ENCODE results near the gene WFDC1. TPM values are rescaled to one million over a fixed set of nuclear protein-coding genes. Genes with fewer than 3 reads are reported as not detected.
"Not testable (repeated sequence)": the region's sequence is repeated elsewhere in the genome, so short reads cannot be mapped to it uniquely, and the experiment has no call there.

WFDC1 gene
- total and polyA plus RNA-seq, 2 donors: 0.52 to 7.4 TPM

DNA sequence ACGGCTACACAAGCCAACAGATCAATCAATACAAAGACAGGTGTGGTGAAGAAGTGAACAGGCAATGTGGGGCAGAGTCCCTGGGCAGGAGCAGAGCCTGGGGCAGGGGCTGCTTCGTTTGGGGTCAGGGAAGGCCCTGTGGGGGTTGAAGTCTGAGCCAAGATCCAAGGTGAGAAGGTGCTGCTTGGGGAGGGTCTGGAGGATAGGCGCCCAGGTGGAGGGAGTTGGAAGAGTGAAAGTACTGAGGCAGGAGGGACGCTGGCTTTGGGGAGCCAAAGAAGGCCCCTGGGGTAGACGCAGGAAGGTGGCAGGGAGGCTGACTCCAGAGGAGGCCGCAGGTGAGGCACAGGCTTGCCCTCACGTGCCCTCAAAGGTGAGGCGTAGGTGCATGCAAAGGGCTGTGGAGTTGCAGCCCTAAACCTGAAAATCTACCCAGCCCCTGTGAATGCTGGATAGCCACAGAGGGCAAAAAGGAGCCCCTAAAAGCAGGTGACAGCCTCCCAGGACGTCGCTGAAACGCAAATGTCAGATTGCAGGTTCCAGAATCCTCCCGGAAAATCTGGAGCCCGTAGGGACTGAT, 33.3 kb downstream of the WFDC1 start:
- 93% methylated on average over 13 of the region's 13 CpGs for WGBS
- Histone ChIP-seq H3K4me3 (ENCODE audit: low read length in 2 of 2) (no peak overlapping the region), H3K27me3 (ENCODE audit: control insufficient read depth in 2 of 2, insufficient read depth in 1 of 2, low read length in 1 of 2) (no peaks in the 10 kb centered on the region), H3K27ac (ENCODE audit: low read depth in 1 of 2, low read length in 1 of 2) (no peak overlapping the region), H3K9me3 (ENCODE audit: control insufficient read depth in 2 of 2, insufficient read depth in 1 of 2, low read length in 1 of 2) (no peaks in the 10 kb centered on the region), H3K4me1 (ENCODE audit: control insufficient read depth in 2 of 2, insufficient read depth in 2 of 2, low read length in 2 of 2) (no peaks in the 10 kb centered on the region), H3K36me3 (ENCODE audit: control insufficient read depth in 2 of 2, insufficient read depth in 2 of 2, low read length in 1 of 2) (no peaks in the 10 kb centered on the region)
- DNase-seq (ENCODE audit: low read depth in 6 of 9, low spot score in 9 of 9): no peak

DNA sequence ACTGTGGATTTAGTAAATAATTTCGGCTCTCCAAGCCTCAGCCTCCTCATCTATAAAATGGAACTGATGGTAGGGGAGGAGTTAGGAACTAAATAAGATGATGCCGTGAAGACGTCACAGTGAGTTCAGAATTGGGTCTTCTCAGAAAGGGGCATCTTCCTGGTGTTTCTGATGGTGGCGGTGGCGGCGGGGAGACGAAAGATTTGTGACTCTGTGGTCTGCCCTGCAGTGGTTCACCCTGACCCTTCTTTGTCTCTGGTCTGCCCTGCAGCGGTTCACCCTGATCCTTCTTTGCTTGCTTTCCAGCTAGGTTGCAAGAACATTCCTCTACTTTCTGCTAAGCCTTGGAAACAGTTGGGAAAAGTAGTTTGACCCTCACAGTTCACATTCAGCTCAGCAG, 34.3 kb downstream of the WFDC1 start:
- H3K9me3 ChIP-seq (ENCODE audit: control insufficient read depth in 2 of 2, insufficient read depth in 1 of 2, low read length in 1 of 2): no peaks in the 10 kb centered on the region
- H3K27me3 ChIP-seq (ENCODE audit: control insufficient read depth in 2 of 2, insufficient read depth in 1 of 2, low read length in 1 of 2): no peaks in the 10 kb centered on the region
- DNase-seq (ENCODE audit: low read depth in 6 of 9, low spot score in 9 of 9): no peak
- no peaks in the 10 kb centered on the region for H3K4me1 ChIP-seq (ENCODE audit: control insufficient read depth in 2 of 2, insufficient read depth in 2 of 2, low read length in 2 of 2)
- no peaks in the 10 kb centered on the region for H3K36me3 ChIP-seq (ENCODE audit: control insufficient read depth in 2 of 2, insufficient read depth in 2 of 2, low read length in 1 of 2)
- no peak overlapping the region for H3K27ac ChIP-seq (ENCODE audit: low read depth in 1 of 2, low read length in 1 of 2)
- no peak overlapping the region for H3K4me3 ChIP-seq (ENCODE audit: low read length in 2 of 2)
- WGBS: 95% methylated on average over 8 of the region's 8 CpGs

DNA sequence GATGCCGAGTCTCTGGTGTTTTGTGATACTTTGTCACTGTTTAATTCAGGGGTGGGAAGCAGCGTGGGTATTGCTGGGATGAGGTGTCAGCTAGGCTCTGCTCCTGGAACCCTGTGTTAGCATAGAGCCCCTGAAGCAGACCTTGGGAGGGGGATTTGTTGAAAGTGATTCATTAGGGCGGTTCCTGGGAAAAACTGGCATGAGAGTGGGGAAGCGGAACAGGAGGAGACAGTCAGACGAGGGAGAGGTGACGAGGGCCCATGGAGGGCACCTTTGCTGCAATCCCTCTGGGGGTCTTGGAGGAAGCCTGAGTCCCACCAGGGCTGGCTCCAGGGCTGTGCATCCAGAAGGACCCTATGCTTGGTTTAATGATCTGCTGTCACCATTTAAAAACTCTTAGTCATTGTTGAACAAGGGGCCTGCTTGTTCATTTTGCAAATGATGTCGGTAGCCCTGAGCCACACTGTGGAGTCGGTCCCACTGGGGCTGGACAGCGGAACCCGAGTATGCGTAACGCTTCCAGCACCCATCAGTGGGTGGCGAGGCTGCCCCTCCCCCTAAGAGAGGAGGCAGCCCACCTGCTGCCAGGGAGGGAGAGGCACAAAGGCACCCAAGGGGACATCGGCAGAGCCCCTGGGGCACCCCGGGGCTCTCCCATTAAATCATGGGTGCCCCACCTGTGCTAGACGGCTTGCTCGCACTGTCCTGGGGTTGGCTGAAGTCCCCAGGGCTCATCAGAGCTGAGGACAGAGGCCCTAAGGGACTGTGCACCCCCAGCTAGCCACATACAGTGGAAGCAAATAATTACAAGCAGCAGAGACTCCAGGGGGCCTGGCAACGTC, 35.4 kb downstream of the WFDC1 start:
- DNase-seq (ENCODE audit: low read depth in 6 of 9, low spot score in 9 of 9): no peak
- H3K4me3 ChIP-seq (ENCODE audit: low read length in 2 of 2): no peak overlapping the region
- H3K27ac ChIP-seq (ENCODE audit: low read depth in 1 of 2, low read length in 1 of 2): no peak overlapping the region
- no peaks in the 10 kb centered on the region for H3K9me3 ChIP-seq (ENCODE audit: control insufficient read depth in 2 of 2, insufficient read depth in 1 of 2, low read length in 1 of 2)
- 91% methylated on average over 18 of the region's 18 CpGs for WGBS
- H3K27me3 ChIP-seq (ENCODE audit: control insufficient read depth in 2 of 2, insufficient read depth in 1 of 2, low read length in 1 of 2): no peaks in the 10 kb centered on the region
- no peaks in the 10 kb centered on the region for H3K36me3 ChIP-seq (ENCODE audit: control insufficient read depth in 2 of 2, insufficient read depth in 2 of 2, low read length in 1 of 2)
- no peaks in the 10 kb centered on the region for H3K4me1 ChIP-seq (ENCODE audit: control insufficient read depth in 2 of 2, insufficient read depth in 2 of 2, low read length in 2 of 2)

DNA sequence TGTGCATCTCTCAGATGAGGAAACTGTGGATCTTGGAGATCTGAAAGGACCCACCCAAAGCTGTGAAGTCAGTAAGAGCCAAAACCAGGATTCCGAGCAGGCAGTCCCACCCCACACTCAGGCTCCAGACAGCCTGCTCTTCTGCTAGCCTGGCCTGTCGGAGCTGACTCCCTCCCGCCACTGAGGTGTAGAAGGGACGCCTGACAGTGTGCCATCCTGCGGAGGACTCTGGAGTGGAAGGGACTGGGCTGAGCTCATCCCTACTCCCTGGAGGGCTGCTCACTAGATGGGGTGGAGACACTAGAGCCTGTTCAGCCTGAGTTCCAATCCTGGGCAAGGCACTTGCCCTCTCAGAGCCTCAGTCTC, 36.0 kb downstream of the WFDC1 start:
- no peaks in the 10 kb centered on the region for H3K36me3 ChIP-seq (ENCODE audit: control insufficient read depth in 2 of 2, insufficient read depth in 2 of 2, low read length in 1 of 2)
- H3K9me3 ChIP-seq (ENCODE audit: control insufficient read depth in 2 of 2, insufficient read depth in 1 of 2, low read length in 1 of 2): no peaks in the 10 kb centered on the region
- DNase-seq (ENCODE audit: low read depth in 6 of 9, low spot score in 9 of 9): no peak
- H3K4me3 ChIP-seq (ENCODE audit: low read length in 2 of 2): no peak overlapping the region
- 97% methylated on average over 5 of the region's 5 CpGs for WGBS
- no peaks in the 10 kb centered on the region for H3K27me3 ChIP-seq (ENCODE audit: control insufficient read depth in 2 of 2, insufficient read depth in 1 of 2, low read length in 1 of 2)
- H3K27ac ChIP-seq (ENCODE audit: low read depth in 1 of 2, low read length in 1 of 2): no peak overlapping the region
- H3K4me1 ChIP-seq (ENCODE audit: control insufficient read depth in 2 of 2, insufficient read depth in 2 of 2, low read length in 2 of 2): no peaks in the 10 kb centered on the region

DNA sequence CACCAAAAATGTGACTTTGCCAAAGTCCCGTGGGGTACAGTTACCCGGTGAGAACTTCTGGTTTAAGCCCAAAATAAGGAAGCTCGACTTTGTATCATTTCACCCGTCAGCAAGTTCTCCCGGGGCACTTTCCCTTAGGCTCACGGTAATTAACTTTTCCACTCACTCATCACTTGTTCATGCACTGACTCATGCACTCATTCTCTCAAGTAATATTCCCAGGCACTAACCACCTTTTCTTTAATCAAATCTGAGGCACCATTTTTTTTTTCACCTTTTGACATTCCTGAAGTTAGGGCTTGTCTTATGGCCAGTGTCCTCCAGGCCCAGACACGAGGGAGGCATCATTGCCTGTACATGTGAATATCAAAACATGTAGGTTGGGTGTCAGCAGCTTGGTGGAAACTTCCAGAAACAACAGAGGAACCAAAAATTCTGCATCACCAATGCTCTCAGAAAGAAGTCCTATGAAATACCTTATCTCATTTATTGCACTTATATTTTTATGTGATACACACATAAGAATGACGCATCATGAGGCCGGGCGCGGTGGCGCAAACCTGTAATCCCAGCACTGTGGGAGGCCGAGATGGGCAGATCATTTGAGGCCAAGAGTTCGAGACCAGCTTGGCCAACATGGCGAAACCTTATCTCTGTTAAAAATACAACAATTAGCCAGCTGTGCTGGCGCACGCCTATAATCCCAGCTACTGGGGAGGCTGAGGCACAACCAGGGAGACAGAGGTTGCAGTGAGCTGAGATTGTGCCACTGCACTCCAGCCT, 37.5 kb downstream of the WFDC1 start:
- Histone ChIP-seq H3K27ac (ENCODE audit: low read depth in 1 of 2, low read length in 1 of 2) (no peak overlapping the region), H3K4me3 (ENCODE audit: low read length in 2 of 2) (no peak overlapping the region), H3K9me3 (ENCODE audit: control insufficient read depth in 2 of 2, insufficient read depth in 1 of 2, low read length in 1 of 2) (no peaks in the 10 kb centered on the region), H3K36me3 (ENCODE audit: control insufficient read depth in 2 of 2, insufficient read depth in 2 of 2, low read length in 1 of 2) (no peaks in the 10 kb centered on the region), H3K4me1 (ENCODE audit: control insufficient read depth in 2 of 2, insufficient read depth in 2 of 2, low read length in 2 of 2) (no peaks in the 10 kb centered on the region), H3K27me3 (ENCODE audit: control insufficient read depth in 2 of 2, insufficient read depth in 1 of 2, low read length in 1 of 2) (no peaks in the 10 kb centered on the region)
- 93% methylated on average over 17 of the region's 17 CpGs for WGBS
- no peak for DNase-seq (ENCODE audit: low read depth in 6 of 9, low spot score in 9 of 9)

DNA sequence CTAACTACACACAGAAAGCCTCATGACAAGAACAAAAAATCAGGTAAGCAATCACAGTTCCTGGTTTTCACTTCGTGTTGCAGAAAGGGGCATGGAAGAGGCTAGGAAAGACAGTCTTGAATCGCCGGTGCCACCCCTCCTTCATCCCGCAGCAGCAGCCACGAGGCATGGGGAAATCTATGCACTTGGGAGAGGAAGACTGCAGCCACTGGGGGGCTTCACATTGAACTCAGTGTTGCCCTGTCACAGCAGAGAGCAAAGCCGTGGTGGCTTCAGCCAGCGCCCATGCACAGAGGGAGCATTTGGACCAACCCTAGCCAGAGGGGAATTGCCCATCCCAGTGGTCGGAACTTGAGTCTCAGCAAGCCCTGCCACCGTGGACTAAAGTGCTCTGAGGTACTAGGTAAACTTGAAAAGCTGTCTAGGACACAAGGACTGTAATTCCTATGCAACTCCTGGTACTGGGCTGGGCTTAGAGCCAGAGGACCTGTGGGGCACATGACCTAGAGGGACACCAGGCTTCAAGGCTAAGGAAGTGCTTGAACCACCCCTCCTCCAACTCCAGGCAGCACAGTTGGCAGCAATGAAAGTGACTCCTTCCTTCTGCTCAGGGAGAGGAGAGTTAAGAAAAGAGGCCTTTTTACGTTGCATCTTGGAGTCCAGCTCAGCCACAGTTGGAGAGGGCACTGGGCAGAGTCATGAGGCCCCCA, 38.5 kb downstream of the WFDC1 start:
- Histone ChIP-seq H3K4me3 (ENCODE audit: low read length in 2 of 2) (no peak overlapping the region), H3K27me3 (ENCODE audit: control insufficient read depth in 2 of 2, insufficient read depth in 1 of 2, low read length in 1 of 2) (no peaks in the 10 kb centered on the region), H3K4me1 (ENCODE audit: control insufficient read depth in 2 of 2, insufficient read depth in 2 of 2, low read length in 2 of 2) (no peaks in the 10 kb centered on the region), H3K36me3 (ENCODE audit: control insufficient read depth in 2 of 2, insufficient read depth in 2 of 2, low read length in 1 of 2) (no peaks in the 10 kb centered on the region), H3K9me3 (ENCODE audit: control insufficient read depth in 2 of 2, insufficient read depth in 1 of 2, low read length in 1 of 2) (no peaks in the 10 kb centered on the region), H3K27ac (ENCODE audit: low read depth in 1 of 2, low read length in 1 of 2) (no peak overlapping the region)
- 88% methylated on average over 10 of the region's 10 CpGs for WGBS
- no peak for DNase-seq (ENCODE audit: low read depth in 6 of 9, low spot score in 9 of 9)

DNA sequence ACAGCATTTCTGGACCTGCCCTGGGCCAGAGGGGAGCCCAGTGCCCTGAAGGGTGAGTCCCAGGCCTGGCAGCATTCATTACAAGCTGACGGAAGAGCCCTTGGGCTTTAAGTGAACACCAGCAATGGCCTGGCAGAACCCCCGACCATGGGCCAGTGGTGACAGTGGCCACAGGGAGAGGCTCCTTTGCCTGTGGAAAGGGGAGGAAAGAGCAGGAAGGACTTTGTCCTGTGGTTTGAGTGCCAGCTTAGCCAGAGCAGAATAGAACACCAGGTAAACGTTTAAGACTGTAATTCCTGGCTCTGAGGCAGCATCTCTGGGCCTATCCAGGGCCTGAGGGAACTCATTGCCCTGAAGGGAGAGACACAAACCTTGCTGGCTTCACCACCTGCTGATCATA, 39.4 kb downstream of the WFDC1 start:
- 91% methylated on average over 3 of the region's 3 CpGs for WGBS
- no peaks in the 10 kb centered on the region for H3K4me1 ChIP-seq (ENCODE audit: control insufficient read depth in 2 of 2, insufficient read depth in 2 of 2, low read length in 2 of 2)
- H3K4me3 ChIP-seq (ENCODE audit: low read length in 2 of 2): no peak overlapping the region
- no peaks in the 10 kb centered on the region for H3K36me3 ChIP-seq (ENCODE audit: control insufficient read depth in 2 of 2, insufficient read depth in 2 of 2, low read length in 1 of 2)
- H3K27me3 ChIP-seq (ENCODE audit: control insufficient read depth in 2 of 2, insufficient read depth in 1 of 2, low read length in 1 of 2): no peaks in the 10 kb centered on the region
- no peak overlapping the region for H3K27ac ChIP-seq (ENCODE audit: low read depth in 1 of 2, low read length in 1 of 2)
- no peak for DNase-seq (ENCODE audit: low read depth in 6 of 9, low spot score in 9 of 9)
- H3K9me3 ChIP-seq (ENCODE audit: control insufficient read depth in 2 of 2, insufficient read depth in 1 of 2, low read length in 1 of 2): no peaks in the 10 kb centered on the region

DNA sequence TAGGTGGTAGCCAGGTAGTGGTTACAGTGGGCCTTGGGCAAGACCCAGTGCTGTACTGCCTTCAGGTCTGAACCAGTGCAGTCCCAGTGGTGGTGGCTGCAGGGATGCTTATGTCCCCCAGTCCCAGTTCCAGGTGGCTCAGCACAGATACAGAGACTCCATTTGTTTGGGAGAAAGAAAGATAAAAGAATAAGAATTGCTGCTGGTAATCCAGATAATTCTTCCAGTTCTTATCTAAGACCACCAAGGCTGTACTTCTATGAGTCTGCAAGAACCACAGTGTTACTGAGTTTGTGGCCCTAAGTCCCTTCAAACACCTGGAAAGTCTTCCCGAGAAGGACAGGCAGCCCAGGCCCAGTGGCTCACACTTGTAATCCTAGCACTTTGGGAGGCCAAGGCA, 39.8 kb downstream of the WFDC1 start:
- Histone ChIP-seq H3K9me3 (ENCODE audit: control insufficient read depth in 2 of 2, insufficient read depth in 1 of 2, low read length in 1 of 2) (no peaks in the 10 kb centered on the region), H3K27ac (ENCODE audit: low read depth in 1 of 2, low read length in 1 of 2) (no peak overlapping the region), H3K36me3 (ENCODE audit: control insufficient read depth in 2 of 2, insufficient read depth in 2 of 2, low read length in 1 of 2) (no peaks in the 10 kb centered on the region), H3K27me3 (ENCODE audit: control insufficient read depth in 2 of 2, insufficient read depth in 1 of 2, low read length in 1 of 2) (peaks cover 0 to 2% of the 10 kb centered on the region in 2 donors), H3K4me3 (ENCODE audit: low read length in 2 of 2) (no peak overlapping the region), H3K4me1 (ENCODE audit: control insufficient read depth in 2 of 2, insufficient read depth in 2 of 2, low read length in 2 of 2) (no peaks in the 10 kb centered on the region)
- WGBS: 98% methylated on average over 1 of the region's 1 CpG
- no peak for DNase-seq (ENCODE audit: low read depth in 6 of 9, low spot score in 9 of 9)

DNA sequence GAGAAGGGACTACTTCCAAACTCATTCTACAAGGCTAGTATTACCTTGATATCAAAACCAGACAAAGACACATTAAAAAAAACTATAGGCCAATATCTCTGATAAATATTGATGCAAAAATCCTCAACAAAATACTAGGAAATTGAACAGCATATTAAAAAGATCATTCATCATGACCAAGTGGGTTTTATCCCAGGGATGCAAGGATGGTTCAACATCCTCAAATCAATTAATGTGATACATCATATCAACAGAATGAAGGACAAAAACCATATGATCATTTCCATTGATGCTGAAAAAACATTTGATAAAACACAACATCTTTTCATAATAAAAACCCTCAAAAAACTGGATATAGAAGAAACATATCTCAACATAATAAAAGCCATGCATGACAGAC, 42.6 kb downstream of the WFDC1 start:
- not testable (repeated sequence) for H3K9me3 ChIP-seq (ENCODE audit: control insufficient read depth in 2 of 2, insufficient read depth in 1 of 2, low read length in 1 of 2); H3K36me3 ChIP-seq (ENCODE audit: control insufficient read depth in 2 of 2, insufficient read depth in 2 of 2, low read length in 1 of 2); DNase-seq (ENCODE audit: low read depth in 6 of 9, low spot score in 9 of 9); H3K27me3 ChIP-seq (ENCODE audit: control insufficient read depth in 2 of 2, insufficient read depth in 1 of 2, low read length in 1 of 2); H3K4me1 ChIP-seq (ENCODE audit: control insufficient read depth in 2 of 2, insufficient read depth in 2 of 2, low read length in 2 of 2); H3K4me3 ChIP-seq (ENCODE audit: low read length in 2 of 2); H3K27ac ChIP-seq (ENCODE audit: low read depth in 1 of 2, low read length in 1 of 2)
